Measurements from ENCODE around the gene WWC2. TPM values are rescaled to one million over a fixed set of nuclear protein-coding genes. Genes with fewer than 3 reads are reported as not detected.
"Not testable (repeated sequence)": the region's sequence is repeated elsewhere in the genome, so short reads cannot be mapped to it uniquely, and the experiment has no call there.

Gene WWC2
- total RNA-seq, 4 donors from 2014 or later = 11.2 to 14.7 (median 12.4) TPM

DNA sequence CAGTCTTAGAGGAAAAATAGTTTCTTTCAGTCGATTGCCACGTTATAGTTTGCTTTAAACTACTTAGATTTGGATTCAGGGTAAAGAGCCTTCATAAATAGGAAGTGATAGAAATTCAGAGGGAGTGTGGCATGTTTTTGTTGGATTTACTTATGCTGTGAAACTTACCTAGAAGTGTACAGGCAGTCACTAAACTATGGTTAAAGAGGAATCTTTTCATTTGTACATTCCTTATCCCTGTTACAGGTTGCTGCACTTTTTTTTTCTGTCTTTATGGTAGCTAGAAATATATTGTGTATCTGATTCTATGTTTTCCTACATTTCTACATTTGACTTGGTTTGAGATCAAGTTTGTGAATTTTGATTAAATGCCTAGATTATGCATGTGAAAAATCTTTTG lies 19.1 kb downstream of the WWC2 start:
- WGBS, 2 donors = 69 to 78% methylated on average over 2 of the region's 2 CpGs
- intact Hi-C loops (cut with DNase I; ENCODE audit: low total_unique reads) = no loop called here
- no peak overlapping the region for H3K4me3 ChIP-seq (ENCODE audit: low read depth, poor library complexity, severe bottlenecking)
- no peak for DNase-seq (ENCODE audit: low spot score in 2 of 2)
- TF ChIP-seq, protein P1, sequence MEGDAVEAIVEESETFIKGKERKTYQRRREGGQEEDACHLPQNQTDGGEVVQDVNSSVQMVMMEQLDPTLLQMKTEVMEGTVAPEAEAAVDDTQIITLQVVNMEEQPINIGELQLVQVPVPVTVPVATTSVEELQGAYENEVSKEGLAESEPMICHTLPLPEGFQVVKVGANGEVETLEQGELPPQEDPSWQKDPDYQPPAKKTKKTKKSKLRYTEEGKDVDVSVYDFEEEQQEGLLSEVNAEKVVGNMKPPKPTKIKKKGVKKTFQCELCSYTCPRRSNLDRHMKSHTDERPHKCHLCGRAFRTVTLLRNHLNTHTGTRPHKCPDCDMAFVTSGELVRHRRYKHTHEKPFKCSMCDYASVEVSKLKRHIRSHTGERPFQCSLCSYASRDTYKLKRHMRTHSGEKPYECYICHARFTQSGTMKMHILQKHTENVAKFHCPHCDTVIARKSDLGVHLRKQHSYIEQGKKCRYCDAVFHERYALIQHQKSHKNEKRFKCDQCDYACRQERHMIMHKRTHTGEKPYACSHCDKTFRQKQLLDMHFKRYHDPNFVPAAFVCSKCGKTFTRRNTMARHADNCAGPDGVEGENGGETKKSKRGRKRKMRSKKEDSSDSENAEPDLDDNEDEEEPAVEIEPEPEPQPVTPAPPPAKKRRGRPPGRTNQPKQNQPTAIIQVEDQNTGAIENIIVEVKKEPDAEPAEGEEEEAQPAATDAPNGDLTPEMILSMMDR (IDR thresholded peaks at IDR 0.05) = no peak
- TF ChIP-seq POLR2A (IDR thresholded peaks at IDR 0.05) = no peak

DNA sequence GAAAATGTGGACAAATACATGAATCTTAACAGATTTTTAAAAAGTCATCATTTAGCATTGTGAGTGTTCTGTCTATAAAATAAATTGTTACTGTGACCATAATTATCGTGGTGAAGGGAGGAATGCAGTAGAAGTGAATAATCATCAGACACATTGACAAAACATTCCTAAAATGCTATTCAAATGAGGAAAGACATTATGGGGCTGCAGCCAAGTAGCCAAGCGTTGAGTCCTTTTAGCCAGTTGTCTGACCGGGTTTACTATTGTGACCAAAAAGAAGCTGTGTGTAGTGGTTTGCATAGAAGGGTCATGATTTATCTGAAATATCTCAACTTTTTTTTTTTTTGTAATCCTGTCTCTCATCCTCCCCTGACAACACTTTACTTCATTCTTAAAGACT lies 19.5 kb downstream of the WWC2 start:
- no peak overlapping the region for H3K4me3 ChIP-seq (ENCODE audit: low read depth, poor library complexity, severe bottlenecking)
- WGBS, 2 donors = 16 to 29% methylated on average over 3 of the region's 3 CpGs
- no peak for DNase-seq (ENCODE audit: low spot score in 2 of 2)
- TF ChIP-seq POLR2A (IDR thresholded peaks at IDR 0.05) = no peak
- TF ChIP-seq, protein P1 (IDR thresholded peaks at IDR 0.05) = no peak
- intact Hi-C loops (cut with DNase I; ENCODE audit: low total_unique reads) = no loop called here

DNA sequence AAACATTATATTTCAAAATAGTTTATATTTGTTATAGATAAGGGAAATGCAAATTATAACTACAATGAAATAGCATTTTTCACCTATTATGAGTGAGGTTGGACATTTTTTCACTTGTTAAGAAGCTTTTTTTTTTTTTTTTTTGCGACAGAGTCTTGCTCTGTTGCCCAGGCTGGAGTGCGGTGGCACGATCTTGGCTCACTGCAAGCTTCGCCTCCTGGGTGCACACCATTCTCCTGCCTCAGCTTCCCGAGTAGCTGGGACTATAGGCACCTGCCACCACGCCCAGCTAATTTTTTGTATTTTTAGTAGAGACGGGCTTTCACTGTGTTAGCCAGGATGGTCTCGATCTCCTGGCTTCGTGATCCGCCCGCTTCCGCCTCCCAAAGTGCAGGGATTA lies 22.6 kb downstream of the WWC2 start:
- H3K4me3 ChIP-seq (ENCODE audit: low read depth, poor library complexity, severe bottlenecking); intact Hi-C loops (cut with DNase I; ENCODE audit: low total_unique reads); DNase-seq (ENCODE audit: low spot score in 2 of 2): not testable (repeated sequence)
- 97% methylated on average over 12 of the region's 12 CpGs for WGBS, 2 donors

DNA sequence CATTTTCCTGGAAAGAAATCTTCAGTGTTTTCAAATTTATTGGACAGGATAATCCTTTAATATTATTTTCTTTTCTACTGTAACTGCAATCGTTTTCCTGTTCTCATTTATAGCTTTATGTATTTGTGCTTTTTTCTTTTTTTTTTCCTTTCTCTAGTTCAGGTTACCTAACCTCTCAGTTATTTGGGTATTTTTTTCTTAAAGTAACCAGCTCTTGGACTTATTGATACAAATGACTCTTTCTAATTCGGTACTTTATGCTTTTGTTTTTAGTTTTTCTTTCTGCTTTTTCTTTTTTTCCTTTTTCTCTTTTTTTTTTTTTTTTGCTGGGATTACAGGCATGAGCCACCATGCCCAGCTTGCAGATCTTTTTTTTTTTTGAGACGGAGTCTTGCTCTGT lies 25.2 kb downstream of the WWC2 start:
- 61 to 64% methylated on average over 3 of the region's 3 CpGs for WGBS, 2 donors
- no peak for DNase-seq (ENCODE audit: low spot score in 2 of 2)
- intact Hi-C loops (cut with DNase I; ENCODE audit: low total_unique reads) = no loop called here
- H3K4me3 ChIP-seq (ENCODE audit: low read depth, poor library complexity, severe bottlenecking) = no peak overlapping the region
- TF ChIP-seq, protein P1 (IDR thresholded peaks at IDR 0.05) = no peak
- no peak for TF ChIP-seq POLR2A (IDR thresholded peaks at IDR 0.05)

DNA sequence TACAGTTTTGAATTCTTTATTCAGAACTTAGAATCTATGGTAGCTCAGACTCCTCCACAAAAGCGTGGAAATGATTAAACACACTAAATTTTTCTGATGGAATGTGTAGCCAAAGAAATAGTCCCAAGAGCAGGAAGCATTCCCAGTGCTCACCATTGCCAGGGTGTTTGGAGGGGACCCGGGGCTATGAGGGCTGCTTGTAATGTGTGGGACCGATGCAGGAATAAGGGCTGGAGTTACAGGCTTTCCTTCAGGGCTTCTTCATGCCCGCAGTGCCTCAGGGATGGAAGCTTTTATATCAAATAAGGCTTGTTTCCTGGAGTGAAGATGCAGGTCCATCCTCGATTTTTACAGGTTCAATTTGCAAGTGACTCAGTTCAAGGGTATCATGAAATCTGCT lies 25.8 kb downstream of the WWC2 start:
- WGBS, 2 donors = 78 to 82% methylated on average over 5 of the region's 5 CpGs
- TF ChIP-seq POLR2A (IDR thresholded peaks at IDR 0.05) = no peak
- TF ChIP-seq, protein P1 (IDR thresholded peaks at IDR 0.05) = no peak

DNA sequence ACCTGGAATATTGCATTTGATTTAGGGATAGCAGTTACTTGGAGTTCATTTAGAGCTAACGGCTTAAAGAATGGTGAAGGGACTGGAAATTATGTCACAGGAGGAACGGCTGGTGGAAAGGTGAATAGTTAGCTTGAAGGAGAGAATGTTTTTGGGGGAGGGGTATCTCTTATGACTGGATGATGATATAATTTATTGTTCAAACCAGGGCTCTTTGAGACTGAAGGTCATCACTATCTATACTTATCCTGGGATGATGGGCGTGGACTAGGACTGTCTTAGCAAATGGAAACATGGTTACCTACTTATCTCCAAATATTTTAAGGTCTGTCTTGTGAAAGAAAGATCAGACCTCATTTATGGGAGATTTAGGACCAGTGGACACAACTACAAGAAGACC lies 30.1 kb downstream of the WWC2 start:
- intact Hi-C loops (cut with DNase I; ENCODE audit: low total_unique reads) = no loop called here
- DNase-seq (ENCODE audit: low spot score in 2 of 2) = no peak
- TF ChIP-seq, protein P1 (IDR thresholded peaks at IDR 0.05) = no peak
- TF ChIP-seq POLR2A (IDR thresholded peaks at IDR 0.05) = no peak
- H3K4me3 ChIP-seq (ENCODE audit: low read depth, poor library complexity, severe bottlenecking) = no peak overlapping the region
- WGBS, 2 donors = 95 to 96% methylated on average over 3 of the region's 3 CpGs

More for the DNA sequence above, 25.8 kb downstream of the WWC2 start:
- no peak overlapping the region for H3K4me3 ChIP-seq (ENCODE audit: low read depth, poor library complexity, severe bottlenecking)
- no peak for DNase-seq (ENCODE audit: low spot score in 2 of 2)
- intact Hi-C loops (cut with DNase I; ENCODE audit: low total_unique reads) = no loop called here
